BLaER1 (cell line): ENCODE data around the gene TRNT1.

Experiments used
- H3K27ac ChIP-seq: shearing (Covaris generic); formaldehyde crosslinking; 2 replicates; pipeline ENCODE4 v1.8.1; 2022
- H3K27me3 ChIP-seq: shearing (Covaris generic); formaldehyde crosslinking; 2 replicates; pipeline ENCODE4 v1.8.1; 2022
- H3K36me3 ChIP-seq: shearing (Covaris generic); formaldehyde crosslinking; 2 replicates; pipeline ENCODE4 v1.8.1; 2022
- H3K4me1 ChIP-seq: shearing (Covaris generic); formaldehyde crosslinking; 2 replicates; pipeline ENCODE4 v1.8.1; 2022
- H3K4me2 ChIP-seq: shearing (Covaris generic); formaldehyde crosslinking; 2 replicates; pipeline ENCODE4 v1.8.1; 2022
- H3K4me3 ChIP-seq: shearing (Covaris generic); formaldehyde crosslinking; 2 replicates; pipeline ENCODE4 v1.8.1; 2022
- H3K9ac ChIP-seq: shearing (Covaris generic); formaldehyde crosslinking; 2 replicates; pipeline ENCODE4 v1.8.1; 2022
- H3K9me3 ChIP-seq: shearing (Covaris generic); formaldehyde crosslinking; 2 replicates; pipeline ENCODE4 v1.8.1; 2022
- H4K20me1 ChIP-seq: shearing (Covaris generic); formaldehyde crosslinking; 2 replicates; pipeline ENCODE4 v1.8.1; 2022
- Cebpa-rat ChIP-seq: shearing (Covaris generic); IDR thresholded peaks from 2 replicates; pipeline ENCODE4 v1.8.1; 2022

TRNT1 gene

DNA sequence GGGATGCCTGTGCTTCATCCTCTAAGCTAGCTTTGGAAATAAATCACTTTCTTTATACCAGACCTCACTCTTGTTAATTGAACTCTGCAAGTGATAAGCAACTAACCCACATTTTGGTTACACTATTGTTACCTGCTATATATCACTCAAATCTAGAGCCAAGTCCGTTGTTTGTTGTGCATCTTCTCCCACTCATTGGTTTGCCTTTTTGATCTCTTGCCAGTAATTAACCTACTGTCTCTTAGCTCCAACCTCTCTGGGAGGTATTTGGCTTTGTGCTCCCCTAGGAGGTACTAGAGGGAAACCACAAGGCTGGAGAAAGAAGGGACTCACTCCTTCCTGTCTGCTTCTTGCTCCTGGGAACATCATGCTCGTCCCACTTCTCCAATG is 65.5 kb downstream of the TRNT1 start:
- Histone ChIP-seq H3K36me3 (no peaks in the 10 kb centered on the region), H3K27ac (no peak overlapping the region), H3K9me3 (no peaks in the 10 kb centered on the region; the same call in 1 of the 2 replicates), H3K4me1 (peaks cover 9% of the 10 kb centered on the region; the same call in 1 of the 2 replicates), H3K27me3 (no peaks in the 10 kb centered on the region), H4K20me1 (no peaks in the 10 kb centered on the region), H3K4me3 (no peak overlapping the region), H3K9ac (no peak overlapping the region), H3K4me2 (peak overlapping the region; percentile 32)
- no peak for TF ChIP-seq Cebpa-rat

DNA sequence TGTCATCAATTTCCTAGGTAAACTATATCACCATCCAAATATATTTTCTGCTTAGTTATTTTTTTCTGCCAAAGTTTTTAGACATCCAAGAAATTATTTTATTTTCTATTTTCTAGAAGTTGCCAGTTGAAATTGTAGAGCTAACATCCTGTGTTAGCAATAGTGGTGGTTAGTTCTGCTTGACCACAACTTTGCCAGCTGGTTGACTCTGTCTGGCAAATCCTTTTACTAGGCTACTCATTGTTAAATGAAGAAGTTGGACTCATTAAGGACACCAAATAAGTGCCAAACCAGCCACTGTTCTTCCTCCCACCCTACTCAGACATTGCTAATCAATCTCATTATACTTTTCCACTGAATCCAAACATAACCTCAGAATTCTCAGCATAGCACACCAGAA is 68.1 kb downstream of the TRNT1 start:
- Histone ChIP-seq H4K20me1 (no peaks in the 10 kb centered on the region), H3K27ac (no peak overlapping the region), H3K4me1 (peaks cover 9% of the 10 kb centered on the region; the same call in 1 of the 2 replicates), H3K4me2 (no peak overlapping the region), H3K9me3 (no peaks in the 10 kb centered on the region), H3K27me3 (no peaks in the 10 kb centered on the region), H3K9ac (no peak overlapping the region), H3K4me3 (no peak overlapping the region), H3K36me3 (no peaks in the 10 kb centered on the region)
- TF ChIP-seq Cebpa-rat = no peak

DNA sequence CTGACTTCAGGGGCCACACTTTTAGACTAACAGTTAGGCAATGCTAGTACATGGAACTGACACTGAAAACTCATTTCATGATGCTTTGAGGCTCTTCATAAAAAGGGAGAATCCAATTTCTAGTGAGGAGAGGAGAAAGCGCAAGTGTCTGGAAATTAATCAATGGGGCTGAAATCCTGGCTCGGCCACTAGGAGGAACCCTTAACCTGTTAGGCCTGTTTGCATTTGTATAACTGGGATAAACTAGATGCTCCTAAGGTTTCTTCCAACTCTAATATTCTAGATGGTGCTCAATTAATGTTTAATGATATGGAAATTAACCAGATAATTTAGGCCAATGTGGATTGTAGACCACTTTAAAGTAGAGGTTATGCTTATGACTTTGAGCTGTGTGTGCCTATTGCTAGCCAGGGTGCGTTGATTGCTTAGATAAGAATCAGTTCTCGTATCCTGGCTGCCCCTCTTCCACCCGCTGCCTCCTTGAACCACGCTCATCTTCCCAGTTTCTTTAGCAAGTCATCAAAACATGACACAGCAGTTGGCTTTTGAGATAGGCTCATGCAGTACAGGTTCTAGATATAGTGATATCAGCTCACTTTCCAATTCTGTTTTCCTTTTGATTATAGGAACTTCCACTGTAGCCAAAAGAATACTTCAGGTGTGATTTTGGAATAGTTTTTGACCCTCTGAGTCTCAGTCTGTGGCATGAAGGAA is 69.6 kb downstream of the TRNT1 start:
- no peak overlapping the region for H3K27ac ChIP-seq
- no peak overlapping the region for H3K4me2 ChIP-seq

More for the DNA sequence above, 69.6 kb downstream of the TRNT1 start:
- TF ChIP-seq Cebpa-rat = no peak
- Histone ChIP-seq H3K9me3 (no peaks in the 10 kb centered on the region), H3K4me1 (peaks cover 9% of the 10 kb centered on the region; the same call in 1 of the 2 replicates), H3K4me3 (no peak overlapping the region), H3K36me3 (no peaks in the 10 kb centered on the region), H3K27me3 (no peaks in the 10 kb centered on the region), H3K9ac (no peak overlapping the region), H4K20me1 (no peaks in the 10 kb centered on the region)
